HCEC 1CT (cell line): ENCODE data around the gene MMAB.

ENCODE experiments used
- DNase-seq: peaks from one replicate; pipeline ENCODE4 v3.0.0-alpha.2; 2017

MMAB gene

GRCh38 chr12:109601557-109601956, 28.3 kb upstream of the MMAB start:
- DNase-seq: no peak

GRCh38 chr12:109600995-109601394, 27.7 kb upstream of the MMAB start:
- no peak for DNase-seq

DNA sequence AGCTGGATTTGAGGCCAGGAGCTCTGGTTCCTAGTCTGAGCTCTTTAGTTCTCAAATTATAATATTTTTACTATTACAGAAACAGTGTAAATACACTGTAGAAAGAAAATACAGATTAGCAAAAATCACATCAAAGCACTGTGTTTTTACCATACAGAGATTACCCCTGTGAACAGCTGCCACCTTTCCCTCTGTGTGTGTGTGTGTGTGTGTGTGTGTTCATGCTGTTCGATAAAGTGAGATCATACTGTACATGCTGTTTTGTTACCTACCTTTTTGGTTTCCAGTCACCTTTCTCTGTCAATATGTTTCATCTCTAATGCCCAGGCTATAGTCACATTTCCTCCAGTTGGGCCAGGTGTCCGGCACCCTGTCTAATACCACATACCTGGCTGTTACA, 27.2 kb upstream of the MMAB start:
- no peak for DNase-seq

- DNase-seq: no peak
These were observed 25.8 kb upstream of the MMAB start for GRCh38 chr12:109599087-109599486.

DNA sequence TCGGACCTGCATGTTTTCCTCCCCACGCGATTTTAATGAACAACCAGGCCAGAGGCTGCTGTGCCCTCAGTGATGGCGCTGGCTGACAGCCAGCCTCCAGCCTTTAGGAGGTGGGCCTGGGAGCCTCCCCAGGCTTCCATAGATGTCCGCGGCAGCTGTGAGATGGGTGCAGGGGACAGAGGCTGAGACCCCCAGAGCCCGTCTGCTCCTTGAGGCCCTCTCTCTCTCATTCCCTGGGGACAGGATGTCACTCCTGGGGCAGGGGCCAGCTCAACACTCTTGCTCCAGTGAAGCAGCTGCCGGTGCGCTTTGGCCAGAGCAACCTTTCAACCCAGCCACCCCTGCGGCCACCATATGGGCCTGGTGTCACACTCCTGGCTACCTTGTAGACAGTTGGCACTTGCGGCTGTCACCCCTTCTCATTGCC, 25.1 kb upstream of the MMAB start:
- DNase-seq: no peak

DNA sequence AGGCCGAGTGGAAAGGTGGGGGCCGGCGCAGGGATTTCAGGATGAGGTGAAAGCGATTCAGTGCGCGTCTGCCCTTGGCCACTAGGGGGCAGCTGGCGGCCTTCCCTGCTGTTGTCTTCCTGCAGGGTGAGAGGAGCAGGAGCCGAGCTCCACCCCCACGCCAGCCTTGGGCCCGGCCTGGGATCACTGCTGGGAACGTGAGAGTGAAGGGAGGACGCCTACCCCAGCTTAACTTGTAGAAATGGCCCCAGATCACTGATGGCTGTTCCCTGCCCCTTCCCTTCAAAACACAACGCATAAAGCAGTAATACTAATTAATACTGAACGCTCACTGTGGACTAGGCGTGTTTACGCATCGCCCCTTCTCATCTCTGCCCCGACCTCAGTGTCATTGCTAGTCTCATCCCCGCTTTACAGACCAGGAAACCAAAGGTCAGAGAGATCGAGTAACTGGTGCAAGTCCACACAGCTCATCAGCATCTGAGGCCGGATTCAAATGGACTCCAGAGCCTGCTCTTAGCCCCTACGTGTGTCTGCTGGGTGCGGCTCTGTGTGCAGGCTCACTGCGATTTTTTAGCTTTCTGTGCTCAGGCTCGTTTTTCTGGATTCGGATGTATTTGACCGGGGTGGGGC, 24.6 kb upstream of the MMAB start:
- DNase-seq: peak; percentile 74

- DNase-seq: no peak
These were observed 24.1 kb upstream of the MMAB start for GRCh38 chr12:109597414-109597794.

DNA sequence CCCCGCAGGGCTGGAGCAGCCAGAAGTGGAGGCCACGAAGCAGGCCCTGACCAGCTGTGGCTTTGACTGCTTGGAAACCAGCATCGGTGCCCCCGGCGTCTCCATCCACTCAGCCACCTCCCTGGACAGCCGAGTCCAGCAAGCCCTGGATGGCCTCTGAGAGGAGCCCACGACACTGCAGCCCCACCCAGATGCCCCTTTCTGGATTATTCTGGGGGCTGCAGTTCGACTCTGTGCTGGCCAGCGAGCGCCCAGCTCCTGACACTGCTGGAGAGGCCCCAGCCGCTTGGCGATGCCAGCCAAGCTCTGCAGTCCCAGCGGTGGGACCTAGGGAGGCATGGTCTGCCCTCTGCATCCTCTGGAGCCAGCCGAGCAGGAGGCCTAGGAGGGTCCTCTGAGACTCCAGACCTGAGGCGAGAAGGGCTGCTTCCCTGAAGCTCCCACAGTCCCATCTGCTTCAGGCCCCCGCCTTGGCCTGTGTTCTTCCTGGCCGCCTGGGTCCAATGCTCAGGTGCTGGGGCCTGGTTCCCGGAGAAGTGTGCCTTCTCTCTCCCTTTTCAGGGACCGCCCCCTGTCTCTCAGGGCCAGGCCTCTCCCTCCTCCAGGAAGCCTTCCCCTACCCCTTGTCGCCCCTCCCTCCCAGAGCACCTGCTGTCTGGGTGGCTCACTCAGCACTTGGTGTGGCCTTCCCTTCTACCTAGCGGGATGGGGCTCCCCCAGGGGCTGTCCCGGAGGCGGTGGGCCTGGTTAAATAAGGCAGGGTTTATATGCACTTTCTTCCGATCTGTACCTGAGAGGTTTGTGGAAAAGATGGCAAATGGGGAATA, 23.3 kb upstream of the MMAB start:
- DNase-seq: no peak

DNA sequence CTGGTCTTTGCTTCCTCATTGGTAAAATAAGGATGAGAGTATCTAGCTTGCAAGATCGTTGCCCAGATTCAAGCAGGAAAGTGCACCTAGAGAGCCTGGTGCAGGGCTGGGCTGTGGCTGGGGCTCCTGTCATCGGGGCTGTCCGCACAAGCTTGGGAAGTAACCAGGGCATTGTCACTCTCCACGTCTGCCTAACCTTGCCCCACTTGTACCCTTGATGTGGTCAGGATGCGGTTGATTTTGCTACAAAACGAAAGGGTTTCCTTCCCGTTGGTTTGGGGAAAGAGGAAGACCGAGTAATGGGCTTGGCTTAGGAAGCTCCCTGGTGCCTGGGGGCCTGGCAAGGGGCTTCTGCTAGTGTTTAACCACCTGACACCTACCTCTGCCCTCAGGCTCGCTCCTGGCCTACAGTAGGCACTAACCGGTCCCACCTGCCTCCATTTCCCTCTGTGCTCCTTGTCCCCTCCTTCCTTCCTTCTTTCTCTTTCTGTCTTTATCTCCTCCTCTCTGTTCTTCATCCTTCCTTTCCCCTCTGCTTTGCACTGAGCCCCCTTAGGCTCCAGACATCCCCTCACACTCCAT, 22.1 kb upstream of the MMAB start:
- DNase-seq: no peak

DNA sequence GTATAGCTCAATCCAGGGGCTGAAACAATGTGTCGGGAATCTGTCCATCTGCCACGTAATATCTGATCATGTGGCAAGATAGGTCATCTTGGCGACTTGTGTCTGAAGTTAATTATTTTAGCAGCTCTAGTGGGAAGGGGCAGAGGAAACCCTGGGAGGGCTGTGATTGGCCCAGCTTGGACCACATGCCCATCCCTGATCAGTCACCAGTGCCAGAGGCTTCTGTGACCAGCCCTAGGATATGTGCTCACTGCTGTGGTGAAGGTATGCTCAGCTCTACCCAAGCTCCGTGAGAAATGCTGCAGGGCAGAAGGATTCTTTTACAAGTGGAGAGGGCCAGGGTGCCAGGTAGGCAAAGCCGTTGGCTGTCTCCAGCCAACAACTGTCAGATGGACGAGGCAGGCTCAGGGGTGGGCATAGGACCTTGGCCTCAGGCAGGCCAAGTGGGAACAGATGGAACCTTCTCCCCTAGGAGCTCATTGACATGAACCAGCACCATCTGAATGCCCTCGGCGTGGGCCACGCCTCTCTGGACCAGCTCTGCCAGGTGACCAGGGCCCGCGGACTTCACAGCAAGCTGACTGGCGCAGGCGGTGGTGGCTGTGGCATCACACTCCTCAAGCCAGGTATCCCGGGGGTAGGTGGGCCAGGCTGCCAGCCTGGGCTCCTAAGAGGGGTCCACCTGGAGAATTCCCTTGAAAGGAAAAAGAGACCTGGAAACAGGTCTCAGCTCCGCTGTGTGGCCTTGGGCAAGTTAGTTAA, 21.4 kb upstream of the MMAB start:
- DNase-seq: no peak

DNA sequence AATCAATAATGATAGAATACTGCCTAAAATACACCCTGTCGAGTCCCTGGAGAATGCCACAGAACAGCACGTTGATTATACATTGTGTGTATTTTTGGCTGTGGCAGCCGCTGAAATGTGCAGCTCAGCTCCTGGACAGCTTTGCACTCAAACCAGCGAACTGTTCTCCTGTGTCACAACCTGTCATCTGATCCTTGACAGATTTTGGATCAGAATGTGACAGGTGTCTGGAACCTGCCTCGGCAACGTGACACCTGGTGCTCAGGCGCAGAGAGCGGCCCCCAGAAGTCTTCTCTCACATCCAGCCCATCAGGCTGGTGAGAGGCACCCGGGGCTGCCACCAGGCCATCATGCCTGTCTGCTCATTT, 19.6 kb upstream of the MMAB start:
- no peak for DNase-seq

DNA sequence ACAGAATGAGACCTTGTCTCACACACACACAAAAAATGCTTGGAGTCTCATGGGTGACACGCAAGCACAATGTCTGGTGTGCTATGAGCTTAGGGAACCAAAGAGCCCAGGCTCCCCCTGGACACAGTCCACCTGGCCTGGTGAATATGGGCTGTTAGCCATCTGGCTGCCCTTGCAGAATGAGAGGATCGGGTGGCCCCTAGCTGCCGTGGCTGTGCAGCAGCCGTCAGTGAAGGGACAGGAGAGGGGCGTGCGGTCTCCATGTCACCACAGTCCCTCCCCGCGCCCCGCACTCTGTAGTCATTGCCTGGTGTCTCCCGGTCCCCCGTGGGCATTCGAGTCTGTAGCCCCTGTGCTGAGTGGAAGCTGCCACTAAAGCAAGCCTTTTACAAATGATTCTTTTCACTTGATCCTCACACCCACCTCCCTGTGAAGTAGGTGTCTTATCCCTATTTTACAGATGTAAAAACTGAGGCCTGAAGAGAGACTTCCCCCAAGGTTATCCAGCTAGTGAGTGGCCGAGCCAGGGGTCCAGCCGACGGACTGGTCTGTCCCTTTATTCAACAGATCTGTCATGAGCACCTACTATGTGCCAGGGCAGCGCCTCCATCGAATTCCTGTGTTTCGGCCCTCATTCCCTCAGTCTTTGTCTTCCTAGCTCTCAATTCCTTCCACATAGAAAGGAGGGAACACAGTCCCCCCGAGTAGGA, 19.0 kb upstream of the MMAB start:
- DNase-seq: no peak

DNA sequence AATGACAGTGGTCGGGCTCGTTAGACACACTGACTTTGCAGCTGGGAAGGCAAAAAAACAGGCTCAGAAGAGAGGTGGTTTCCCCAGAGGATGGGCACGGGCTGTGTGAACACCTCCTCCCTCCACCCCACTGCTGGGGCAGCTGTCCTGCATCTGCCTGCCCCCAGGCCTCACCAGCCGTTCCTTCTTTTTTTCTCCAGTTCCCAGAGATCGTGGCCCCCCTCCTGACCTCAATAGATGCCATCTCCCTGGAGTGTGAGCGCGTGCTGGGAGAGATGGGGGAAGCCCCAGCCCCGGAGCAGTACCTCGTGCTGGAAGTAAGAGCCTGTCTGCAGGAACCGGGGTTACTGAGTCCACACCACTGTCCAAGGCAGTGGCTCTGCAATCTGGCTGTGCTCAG, 17.7 kb upstream of the MMAB start:
- no peak for DNase-seq

DNA sequence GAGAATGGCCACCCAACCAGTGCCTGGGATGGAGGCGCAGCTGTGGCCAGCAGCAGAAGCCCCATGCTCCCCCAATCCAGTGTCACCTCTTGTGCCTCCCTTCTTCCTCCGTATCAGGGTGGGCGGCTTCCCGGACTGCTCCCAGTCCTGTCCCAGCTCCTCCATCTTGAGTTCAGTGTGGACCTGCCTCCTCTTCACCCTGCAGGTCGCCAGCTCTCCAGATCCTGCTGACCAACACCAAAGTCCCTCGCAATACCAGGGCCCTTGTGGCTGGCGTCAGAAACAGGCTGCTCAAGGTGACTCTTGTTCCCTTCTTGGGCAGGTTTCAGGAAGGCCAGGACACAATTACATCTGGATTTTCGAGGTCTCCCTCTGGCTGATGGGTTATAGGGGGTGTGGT, 17.3 kb upstream of the MMAB start:
- no peak for DNase-seq

DNA sequence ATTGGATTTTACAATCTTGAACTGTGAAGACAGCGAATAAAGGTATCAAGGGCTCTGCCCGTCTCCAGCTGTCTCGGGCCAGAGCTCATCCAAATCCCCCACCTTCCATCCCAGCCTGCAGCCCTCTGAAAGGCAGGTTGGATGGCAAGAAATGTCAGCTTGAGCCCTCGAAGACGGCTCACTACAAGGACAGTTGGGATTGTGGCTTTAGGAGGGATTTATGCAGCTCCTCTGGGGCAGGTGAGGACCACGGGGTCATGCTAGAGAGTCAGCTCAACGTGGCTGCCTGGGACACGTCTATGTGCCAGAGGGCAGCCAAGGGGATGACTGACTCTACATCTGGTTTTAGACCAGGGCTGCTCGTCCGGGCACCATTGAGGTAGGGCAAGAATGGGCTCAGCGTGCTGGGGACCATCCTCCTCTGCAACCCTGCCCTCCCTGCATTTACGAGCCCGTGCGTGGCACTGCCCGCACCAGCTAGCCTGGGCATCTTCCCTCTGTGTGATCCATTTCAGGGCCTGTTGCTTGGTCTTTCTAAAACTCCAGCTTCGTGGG, 16.5 kb upstream of the MMAB start:
- DNase-seq: no peak

DNA sequence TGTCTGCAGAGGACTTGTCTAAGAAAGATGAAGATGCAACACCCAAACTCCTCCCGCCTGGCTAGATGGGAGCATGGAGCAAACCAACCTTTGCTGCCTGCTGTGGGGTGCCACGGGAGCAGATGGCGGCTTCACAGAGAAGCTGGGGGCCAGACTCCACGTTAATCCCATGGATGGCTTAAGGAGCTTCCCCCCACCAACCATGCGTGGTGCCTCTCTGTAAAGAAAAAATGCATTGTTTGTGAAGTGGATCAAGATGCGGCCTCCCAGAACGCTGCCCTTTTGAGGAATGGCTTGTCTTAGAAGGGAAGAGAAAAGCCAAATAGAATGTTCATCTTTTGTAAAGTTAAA, 15.9 kb upstream of the MMAB start:
- DNase-seq: no peak

DNA sequence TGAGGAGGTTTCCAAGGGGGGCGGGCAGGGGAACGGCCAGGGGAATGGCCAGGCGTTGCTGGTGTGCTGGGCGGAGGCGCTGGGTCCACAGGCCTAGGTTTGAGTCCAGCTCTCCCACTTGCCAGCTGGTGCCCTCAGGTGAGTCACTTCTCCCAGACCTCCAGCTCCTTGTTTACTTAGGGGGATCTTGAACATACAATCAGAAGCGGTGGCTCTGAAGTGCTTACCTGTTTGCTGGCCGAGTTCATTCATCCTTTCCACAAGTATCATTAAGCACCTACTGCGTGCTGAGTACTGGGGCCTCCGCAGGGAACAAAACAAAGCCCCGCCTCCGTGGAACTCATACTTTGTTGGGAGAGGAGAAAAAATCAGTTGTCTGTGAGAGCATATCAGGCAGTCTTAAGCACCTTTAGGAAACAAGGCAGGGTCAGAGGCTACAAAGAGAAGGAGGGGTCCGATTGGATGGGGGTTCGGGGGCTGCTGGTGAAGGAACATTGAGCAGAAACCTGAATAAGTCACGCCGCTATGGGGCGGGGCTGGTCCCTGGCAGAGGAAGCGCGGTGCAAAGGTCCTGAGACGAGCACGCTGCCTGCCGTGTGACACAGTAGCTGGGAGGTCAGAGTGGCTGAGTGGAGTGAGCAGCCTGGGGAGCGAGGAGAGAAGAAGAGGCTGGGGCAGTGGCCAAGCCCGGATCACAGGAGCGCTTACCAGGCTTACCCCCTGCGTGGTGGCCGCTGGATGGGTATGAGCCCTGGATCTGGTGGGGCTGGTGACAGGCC, 15.3 kb upstream of the MMAB start:
- no peak for DNase-seq

DNA sequence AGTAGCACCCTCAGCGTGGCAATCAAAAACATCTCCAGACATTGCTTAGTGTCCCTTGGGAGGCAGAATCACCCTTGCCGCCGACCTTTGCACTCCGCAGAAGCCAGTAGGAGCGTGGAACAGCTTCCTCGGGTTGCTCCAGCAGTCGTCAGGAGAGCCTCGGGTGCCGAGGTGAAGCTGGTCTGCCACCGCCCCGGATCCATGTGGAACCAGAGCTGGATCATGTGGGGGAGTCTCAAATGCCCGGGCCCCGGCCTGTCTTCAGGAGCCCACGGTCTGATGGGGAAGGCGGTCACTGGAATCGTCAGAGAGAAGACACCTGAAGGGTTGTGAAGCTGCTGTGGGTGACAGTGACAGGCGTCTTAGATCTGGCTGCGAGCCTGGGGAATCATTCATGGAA, 14.6 kb upstream of the MMAB start:
- no peak for DNase-seq

DNA sequence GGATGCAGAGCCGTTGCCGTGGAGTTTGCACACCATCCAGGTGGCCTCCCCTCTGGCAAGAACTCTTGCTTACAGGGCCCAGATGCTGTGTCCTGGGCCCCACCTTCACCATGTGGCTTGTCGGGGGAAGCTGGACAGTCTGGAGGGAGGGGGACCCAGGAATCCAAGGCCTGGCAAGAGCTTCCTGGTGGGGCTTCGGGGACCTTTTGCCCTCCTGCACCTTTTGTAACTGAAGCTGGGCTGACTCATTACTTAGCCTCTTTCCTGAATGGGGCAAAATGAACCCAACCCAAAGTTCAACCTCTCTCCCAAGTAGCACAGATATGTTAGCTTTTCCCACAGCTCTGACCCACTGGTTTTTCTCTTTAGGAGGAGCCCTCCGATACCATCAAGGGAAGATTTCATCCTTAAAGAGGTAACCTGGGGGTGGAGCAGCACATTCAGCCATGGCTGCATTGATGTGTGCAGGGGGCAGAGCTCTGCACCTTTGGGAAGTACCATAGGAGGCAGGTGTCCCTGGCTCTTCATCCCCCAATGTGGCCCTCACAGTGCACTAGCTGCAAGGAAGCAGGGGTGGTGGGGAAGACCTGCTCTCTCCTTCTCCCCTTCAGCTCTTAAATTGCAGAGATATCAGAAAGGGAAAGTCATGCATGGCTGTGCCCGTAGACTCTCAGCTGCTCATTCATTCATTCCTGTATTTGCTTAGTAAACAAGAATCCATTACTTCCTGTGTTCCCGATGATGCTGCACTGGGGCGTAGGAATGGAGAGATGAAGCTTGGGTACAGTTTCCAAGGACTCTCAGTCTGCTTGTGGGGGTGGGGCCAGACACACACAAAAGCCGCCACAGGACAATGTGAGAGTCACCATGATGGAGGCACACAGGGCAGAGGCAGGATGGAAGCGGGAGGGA, 13.3 kb upstream of the MMAB start:
- no peak for DNase-seq

DNA sequence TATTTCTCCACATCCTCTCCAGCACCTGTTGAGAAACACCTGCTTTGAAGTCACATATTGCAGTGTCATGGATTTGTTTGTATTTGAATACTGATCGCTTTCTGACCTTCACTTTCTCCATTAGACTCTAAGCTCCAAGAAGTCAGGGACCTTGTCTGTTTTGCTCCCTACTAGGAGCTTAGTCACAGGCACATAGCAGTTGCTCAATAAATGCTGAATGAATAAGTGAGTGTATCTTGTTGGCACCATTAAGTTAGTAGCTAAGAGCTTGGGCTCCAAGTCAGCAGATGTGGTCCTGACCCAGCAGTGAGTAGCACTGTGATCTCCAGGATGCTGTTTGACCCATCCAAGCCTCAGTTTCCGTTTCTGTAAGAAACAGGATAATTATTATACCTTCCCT, 10.4 kb upstream of the MMAB start:
- no peak for DNase-seq

DNA sequence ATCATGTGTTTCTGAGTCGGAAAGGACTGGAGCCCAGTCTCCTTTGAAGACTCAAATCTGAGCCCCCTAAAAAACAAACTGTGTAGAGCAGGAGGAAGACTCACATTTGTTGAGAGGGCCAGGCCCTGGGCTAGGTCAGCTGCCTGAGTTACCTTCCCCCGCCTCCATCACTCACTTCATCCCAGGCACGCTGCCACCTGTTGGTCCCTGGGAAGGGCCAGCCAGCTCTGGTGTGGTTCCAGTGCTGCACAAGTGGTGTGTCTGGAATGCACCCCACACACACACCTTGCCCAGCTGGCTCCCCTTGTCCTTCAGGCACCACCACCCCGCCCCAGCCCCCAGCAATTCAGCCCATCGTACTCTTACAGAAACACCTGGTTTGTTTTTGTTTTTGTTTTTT, 9.3 kb upstream of the MMAB start:
- DNase-seq: no peak
